ENCODE results near the gene COP1. TPM values are rescaled to one million over a fixed set of nuclear protein-coding genes. Genes with fewer than 3 reads are reported as not detected.

Gene COP1
- total RNA-seq, 6 experiments from 2014 or later = 27.8 to 33.0 (median 30.1) TPM

DNA sequence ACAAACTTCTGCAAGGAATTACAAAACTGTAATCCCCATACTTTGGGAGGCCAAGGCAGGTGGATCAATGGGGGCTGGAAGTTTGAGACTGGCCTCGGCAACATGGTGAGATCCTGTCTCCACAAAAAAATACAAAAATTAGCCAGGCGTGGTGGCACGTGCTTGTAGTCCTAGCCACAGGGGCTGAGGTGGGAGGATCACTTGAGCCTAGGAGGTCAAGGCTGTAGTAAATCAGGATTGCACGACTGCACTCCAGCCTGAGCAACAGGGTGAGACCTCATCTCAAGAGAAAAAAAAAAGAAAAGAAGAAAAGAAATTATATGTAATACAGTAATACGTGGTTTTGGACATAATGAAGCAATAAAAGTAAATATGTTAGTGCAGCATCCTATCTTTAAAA, 138.2 kb downstream of the COP1 start:
- TF ChIP-seq, protein P1, sequence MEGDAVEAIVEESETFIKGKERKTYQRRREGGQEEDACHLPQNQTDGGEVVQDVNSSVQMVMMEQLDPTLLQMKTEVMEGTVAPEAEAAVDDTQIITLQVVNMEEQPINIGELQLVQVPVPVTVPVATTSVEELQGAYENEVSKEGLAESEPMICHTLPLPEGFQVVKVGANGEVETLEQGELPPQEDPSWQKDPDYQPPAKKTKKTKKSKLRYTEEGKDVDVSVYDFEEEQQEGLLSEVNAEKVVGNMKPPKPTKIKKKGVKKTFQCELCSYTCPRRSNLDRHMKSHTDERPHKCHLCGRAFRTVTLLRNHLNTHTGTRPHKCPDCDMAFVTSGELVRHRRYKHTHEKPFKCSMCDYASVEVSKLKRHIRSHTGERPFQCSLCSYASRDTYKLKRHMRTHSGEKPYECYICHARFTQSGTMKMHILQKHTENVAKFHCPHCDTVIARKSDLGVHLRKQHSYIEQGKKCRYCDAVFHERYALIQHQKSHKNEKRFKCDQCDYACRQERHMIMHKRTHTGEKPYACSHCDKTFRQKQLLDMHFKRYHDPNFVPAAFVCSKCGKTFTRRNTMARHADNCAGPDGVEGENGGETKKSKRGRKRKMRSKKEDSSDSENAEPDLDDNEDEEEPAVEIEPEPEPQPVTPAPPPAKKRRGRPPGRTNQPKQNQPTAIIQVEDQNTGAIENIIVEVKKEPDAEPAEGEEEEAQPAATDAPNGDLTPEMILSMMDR (IDR thresholded peaks at IDR 0.05) = no peak

GRCh38 chr1:176068256-176068655, 138.8 kb downstream of the COP1 start:
- H3K27me3 Mint-ChIP-seq (ENCODE audit: insufficient read depth) = peaks cover 2% of the 10 kb centered on the region
- H3K27ac Mint-ChIP-seq = no peak overlapping the region
- no peaks in the 10 kb centered on the region; the same call in 1 of the 2 replicates for H3K36me3 Mint-ChIP-seq (ENCODE audit: low read depth)

More for the DNA sequence above, 138.2 kb downstream of the COP1 start:
- no peaks in the 10 kb centered on the region for H3K9me3 Mint-ChIP-seq
- H3K4me1 Mint-ChIP-seq (ENCODE audit: low read depth) = peaks cover 6% of the 10 kb centered on the region; the same call in 1 of the 2 replicates
- H3K27ac Mint-ChIP-seq = no peak overlapping the region
- DNase-seq = no peak
- no peak overlapping the region for H3K4me3 Mint-ChIP-seq
- H3K27me3 Mint-ChIP-seq (ENCODE audit: insufficient read depth) = peaks cover 2% of the 10 kb centered on the region
- H3K36me3 Mint-ChIP-seq (ENCODE audit: low read depth) = no peaks in the 10 kb centered on the region; the same call in 1 of the 2 replicates

DNA sequence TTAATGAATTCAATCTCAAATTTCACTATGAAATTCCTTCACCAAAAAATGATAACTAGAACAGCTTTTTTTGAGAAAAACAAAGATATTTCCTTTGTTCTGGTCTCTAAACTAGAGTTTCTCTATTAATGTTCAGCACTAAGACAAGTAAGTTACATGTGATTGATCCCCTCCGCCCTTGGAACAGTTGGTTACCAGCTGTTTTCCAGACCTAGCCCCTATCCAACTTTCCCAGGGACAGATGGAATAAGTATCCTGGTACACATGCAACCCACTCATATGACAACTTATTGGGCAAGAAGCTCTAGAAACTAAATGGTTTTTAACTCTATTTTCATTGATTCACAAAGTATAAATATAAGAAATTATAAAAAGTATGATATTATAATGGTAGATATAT, 140.4 kb downstream of the COP1 start:
- no peaks in the 10 kb centered on the region; the same call in 1 of the 2 replicates for H3K36me3 Mint-ChIP-seq (ENCODE audit: low read depth)
- H3K27ac Mint-ChIP-seq = no peak overlapping the region
- no peaks in the 10 kb centered on the region; the same call in 1 of the 2 replicates for H3K4me1 Mint-ChIP-seq (ENCODE audit: low read depth)
- TF ChIP-seq, protein P1 (IDR thresholded peaks at IDR 0.05) = no peak
- H3K4me3 Mint-ChIP-seq = no peak overlapping the region
- no peaks in the 10 kb centered on the region for H3K9me3 Mint-ChIP-seq
- no peak for DNase-seq
- peaks cover 2% of the 10 kb centered on the region for H3K27me3 Mint-ChIP-seq (ENCODE audit: insufficient read depth)

More at GRCh38 chr1:176068256-176068655, 138.8 kb downstream of the COP1 start:
- no peak overlapping the region for H3K4me3 Mint-ChIP-seq
- DNase-seq = no peak
- TF ChIP-seq, protein P1 (IDR thresholded peaks at IDR 0.05) = no peak
- peaks cover under 1% of the 10 kb centered on the region; the same call in 1 of the 2 replicates for H3K4me1 Mint-ChIP-seq (ENCODE audit: low read depth)
- no peaks in the 10 kb centered on the region for H3K9me3 Mint-ChIP-seq

- no peak overlapping the region for H3K27ac Mint-ChIP-seq
Observed at GRCh38 chr1:176058686-176059085, 148.4 kb downstream of the COP1 start.

GRCh38 chr1:176056312-176056711, 150.8 kb downstream of the COP1 start:
- TF ChIP-seq, protein P1 (IDR thresholded peaks at IDR 0.05) = no peak
- Mint-ChIP-seq H3K4me3 (no peak overlapping the region), H3K9me3 (no peaks in the 10 kb centered on the region; the same call in 1 of the 2 replicates), H3K27me3 (ENCODE audit: insufficient read depth) (no peaks in the 10 kb centered on the region), H3K36me3 (ENCODE audit: low read depth) (no peaks in the 10 kb centered on the region), H3K4me1 (ENCODE audit: low read depth) (peaks cover 13% of the 10 kb centered on the region), H3K27ac (no peak overlapping the region)
- no peak for DNase-seq

More at GRCh38 chr1:176058686-176059085, 148.4 kb downstream of the COP1 start:
- TF ChIP-seq, protein P1 (IDR thresholded peaks at IDR 0.05) = no peak
- Mint-ChIP-seq H3K27me3 (ENCODE audit: insufficient read depth) (no peaks in the 10 kb centered on the region), H3K36me3 (ENCODE audit: low read depth) (no peaks in the 10 kb centered on the region), H3K4me1 (ENCODE audit: low read depth) (peaks cover 13% of the 10 kb centered on the region), H3K9me3 (no peaks in the 10 kb centered on the region; the same call in 1 of the 2 replicates), H3K4me3 (no peak overlapping the region)
- DNase-seq = no peak

All from HFFc6 (cell line).